B cell (primary cell): ENCODE measurements around the gene KCNA3. TPM values are rescaled to one million over a fixed set of nuclear protein-coding genes. Genes with fewer than 3 reads are reported as not detected.

Experiments
- ATAC-seq: fragments of 200-7000 bp; cut with Tn5 transposase; one replicate; pipeline ENCODE4 v1.10.0; 2021; ENCODE audit warnings: low read depth, mild to moderate bottlenecking, moderate number of reproducible peaks, moderate library complexity
- CTCF ChIA-PET: fragments of 350-600 bp; sonication (Branson Sonifier 250); formaldehyde crosslinking; loops from one replicate; lab custom pipeline; 2021; ENCODE audit warnings: antibody characterized with exemption, inconsistent platforms; lab: Charles Lee
- POLR2A ChIA-PET: fragments of 350-600 bp; sonication (Branson Sonifier 250); formaldehyde crosslinking; loops from one replicate; lab custom pipeline; 2021; ENCODE audit warnings: antibody characterized with exemption; lab: Charles Lee
- DNase-seq: peaks from one replicate; pipeline ENCODE4 v3.0.0; 2013
- H2AFZ ChIP-seq: 2 replicates; pipeline ENCODE4 v1.6.1; 2012; ENCODE audit warnings: mild to moderate bottlenecking, low read depth, low read length; ENCODE audit not compliant: insufficient read depth, poor library complexity, severe bottlenecking
- H3K27ac ChIP-seq, 2 donors: 1 replicate in 1 of 2; 2 replicates in 1 of 2; pipeline ENCODE4 v1.5.1; 2012 to 2013; ENCODE audit warnings: low read length in 2 of 2, mild to moderate bottlenecking in 2 of 2, moderate library complexity in 1 of 2
- H3K27me3 ChIP-seq, 4 experiments: fragments of 200-600 bp in 1 of 4; sonication (generic) in 1 of 4; replicated peaks in 1 of 4; 1 replicate in 2 of 4; 2 replicates in 2 of 4; pipeline versions ENCODE4 v1.6.1 to v1.7.0; 2013 to 2016; ENCODE audit warnings: low read length in 3 of 4, mild to moderate bottlenecking in 2 of 4, mixed read lengths in 1 of 4, moderate library complexity in 1 of 4; ENCODE audit not compliant: insufficient read depth in 4 of 4, control insufficient read depth in 3 of 4; ENCODE audit errors: control extremely low read depth in 1 of 4
- H3K36me3 ChIP-seq, 2 experiments: replicated peaks in 1 of 2; 1 replicate in 1 of 2; 2 replicates in 1 of 2; pipeline versions ENCODE4 v1.6.1 to v1.7.1; 2013; ENCODE audit warnings: low read length in 1 of 2; ENCODE audit not compliant: insufficient read depth in 2 of 2, control insufficient read depth in 1 of 2; ENCODE audit errors: control extremely low read depth in 1 of 2, extremely low read depth in 1 of 2
- H3K4me1 ChIP-seq, 2 donors: fragments of 200-600 bp in 1 of 2; sonication (generic) in 1 of 2; 1 replicate in 1 of 2; 2 replicates in 1 of 2; pipeline versions ENCODE4 v1.5.1 to v1.6.1; 2013 to 2017; ENCODE audit warnings: low read length in 2 of 2; ENCODE audit not compliant: control insufficient read depth in 2 of 2, insufficient read depth in 2 of 2
- H3K4me2 ChIP-seq: replicated peaks from 2 replicates; pipeline ENCODE3; 2012; ENCODE audit warnings: mild to moderate bottlenecking, low read depth, low read length; ENCODE audit not compliant: poor library complexity, severe bottlenecking
- H3K4me3 ChIP-seq, 5 experiments: fragments of 200-600 bp in 1 of 5; sonication (generic) in 1 of 5; 1 replicate in 3 of 5; 2 replicates in 2 of 5; pipeline versions ENCODE4 v1.5.1 to v1.7.0; 2011 to 2016; ENCODE audit warnings: low read length in 4 of 5, mild to moderate bottlenecking in 4 of 5, low read depth in 2 of 5, control low read depth in 1 of 5, moderate library complexity in 1 of 5; ENCODE audit not compliant: insufficient read depth in 1 of 5; ENCODE audit errors: control extremely low read depth in 1 of 5, extremely low read depth in 1 of 5
- H3K79me2 ChIP-seq: fragments of 200-600 bp; sonication (generic); one replicate; pipeline ENCODE4 v1.6.0; 2016; ENCODE audit warnings: low read length; ENCODE audit not compliant: control insufficient read depth, insufficient read depth
- H3K9ac ChIP-seq: fragments of 200-600 bp; sonication (generic); 2 replicates; pipeline ENCODE4 v1.6.1; 2017; ENCODE audit warnings: mild to moderate bottlenecking, low read length, moderate library complexity
- H3K9me3 ChIP-seq, 3 donors: one replicate each; pipeline versions ENCODE4 v1.6.1 to v1.7.1; 2013; ENCODE audit warnings: low read length in 2 of 3; ENCODE audit not compliant: control insufficient read depth in 2 of 3, insufficient read depth in 1 of 3; ENCODE audit errors: control extremely low read depth in 1 of 3
- H4K20me1 ChIP-seq: 2 replicates; pipeline ENCODE4 v1.6.0; 2012; ENCODE audit warnings: mild to moderate bottlenecking, low read length; ENCODE audit not compliant: insufficient read depth, control insufficient read depth, poor library complexity, severe bottlenecking
- H3K27ac Mint-ChIP-seq: one replicate; pipeline ENCODE4 v1.8.0; 2021; ENCODE audit warnings: mixed read lengths
- H3K27me3 Mint-ChIP-seq: one replicate; pipeline ENCODE4 v1.8.0; 2021; ENCODE audit warnings: mixed read lengths
- H3K4me1 Mint-ChIP-seq: one replicate; pipeline ENCODE4 v1.8.0; 2021; ENCODE audit warnings: mixed read lengths
- H3K4me3 Mint-ChIP-seq: one replicate; pipeline ENCODE4 v1.8.0; 2021; ENCODE audit warnings: mixed read lengths
- H3K9me3 Mint-ChIP-seq: one replicate; pipeline ENCODE4 v1.8.0; 2022; ENCODE audit warnings: mixed read lengths; ENCODE audit not compliant: insufficient read depth
- EZH2 ChIP-seq: IDR thresholded peaks from 2 replicates; pipeline ENCODE4 v1.6.1; 2012; ENCODE audit warnings: borderline replicate concordance, low read depth, mild to moderate bottlenecking, moderate library complexity, low read length; ENCODE audit not compliant: insufficient read depth, poor library complexity, severe bottlenecking
- WGBS: methylation state at CpG from one replicate; pipeline ENCODE4 v1.1.5; 2013; ENCODE audit warnings: missing lambda C conversion rate; ENCODE audit not compliant: insufficient coverage; 5-methylcytosine and 5-hydroxymethylcytosine counted together
- intact Hi-C: fragments of 100-400 bp; cut with micrococcal nuclease; formaldehyde crosslinking; loops from one replicate; pipeline ENCODE4 v1.10.0; 2022
- polyA plus RNA-seq: library from polyadenylated mRNA; depleted of rRNA; stranded (reverse); fragments of >200 nt; gene quantifications from 2 replicates; pipeline ENCODE4 v1.2.3, GENCODE V29; 2012
- total RNA-seq, 2 donors: library from RNA; stranded (reverse); fragments of 120-200 nt in 1 of 2; gene quantifications; 1 replicate in 1 of 2; 2 replicates in 1 of 2; pipeline versions ENCODE4 v1.2.3 to v1.2.4, GENCODE V29; 2013 to 2022
- TF ChIP-seq, protein P1 (sequence below): fragments of 200-600 bp; IDR thresholded peaks from one replicate; pipeline ENCODE4 v1.8.0; 2022; ENCODE audit warnings: antibody characterized with exemption, mild to moderate bottlenecking

KCNA3 gene
- total and polyA plus RNA-seq, 2 donors (not counting 1 experiment from before 2014, with no cell fraction given) = 17.5 to 60.0 TPM

- POLR2A ChIA-PET = no interaction called here
Observed at GRCh38 chr1:110700767-110701166, 26.0 kb upstream of the KCNA3 start.

DNA sequence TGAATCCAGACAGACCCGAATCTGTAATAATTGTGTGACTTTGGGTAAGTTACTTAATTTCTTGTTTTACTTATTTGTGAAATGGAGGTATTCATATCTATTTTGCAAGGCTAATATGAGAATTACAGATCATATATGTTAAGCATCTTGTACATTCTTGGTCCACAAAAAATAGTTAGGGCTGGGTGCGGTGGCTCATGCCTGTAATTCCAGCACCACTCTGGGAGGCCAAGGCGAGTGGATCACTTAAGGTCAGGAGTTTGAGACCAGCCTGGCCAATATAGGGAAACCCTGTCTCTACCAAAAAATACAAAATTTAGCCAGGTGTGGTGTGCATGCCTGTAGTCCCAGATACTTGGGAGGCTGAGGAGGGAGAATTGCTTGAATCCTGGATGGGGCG, 22.9 kb upstream of the KCNA3 start:
- Histone ChIP-seq H3K4me1 (no peaks in the 10 kb centered on the region), H3K36me3 (no peaks in the 10 kb centered on the region), H3K4me2 (no peak overlapping the region), H3K9me3 (peaks cover 0 to 3% (median 0%) of the 10 kb centered on the region in 3 donors), H3K9ac (no peak overlapping the region), H3K27ac (no peak overlapping the region), H3K79me2 (no peaks in the 10 kb centered on the region), H3K27me3 (no peaks in the 10 kb centered on the region), H4K20me1 (no peaks in the 10 kb centered on the region), H3K4me3 (no peak overlapping the region), H2AFZ (no peak overlapping the region)
- DNase-seq = no peak
- TF ChIP-seq EZH2 = no peak
- TF ChIP-seq, protein P1, sequence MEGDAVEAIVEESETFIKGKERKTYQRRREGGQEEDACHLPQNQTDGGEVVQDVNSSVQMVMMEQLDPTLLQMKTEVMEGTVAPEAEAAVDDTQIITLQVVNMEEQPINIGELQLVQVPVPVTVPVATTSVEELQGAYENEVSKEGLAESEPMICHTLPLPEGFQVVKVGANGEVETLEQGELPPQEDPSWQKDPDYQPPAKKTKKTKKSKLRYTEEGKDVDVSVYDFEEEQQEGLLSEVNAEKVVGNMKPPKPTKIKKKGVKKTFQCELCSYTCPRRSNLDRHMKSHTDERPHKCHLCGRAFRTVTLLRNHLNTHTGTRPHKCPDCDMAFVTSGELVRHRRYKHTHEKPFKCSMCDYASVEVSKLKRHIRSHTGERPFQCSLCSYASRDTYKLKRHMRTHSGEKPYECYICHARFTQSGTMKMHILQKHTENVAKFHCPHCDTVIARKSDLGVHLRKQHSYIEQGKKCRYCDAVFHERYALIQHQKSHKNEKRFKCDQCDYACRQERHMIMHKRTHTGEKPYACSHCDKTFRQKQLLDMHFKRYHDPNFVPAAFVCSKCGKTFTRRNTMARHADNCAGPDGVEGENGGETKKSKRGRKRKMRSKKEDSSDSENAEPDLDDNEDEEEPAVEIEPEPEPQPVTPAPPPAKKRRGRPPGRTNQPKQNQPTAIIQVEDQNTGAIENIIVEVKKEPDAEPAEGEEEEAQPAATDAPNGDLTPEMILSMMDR = no peak
- 100% methylated on average over 1 of the region's 4 CpGs for WGBS
- ATAC-seq = no peak
- no peaks in the 10 kb centered on the region for H3K9me3 Mint-ChIP-seq
- POLR2A ChIA-PET = no interaction called here
- no peak overlapping the region for H3K27ac Mint-ChIP-seq
- CTCF ChIA-PET = interaction anchor here (1.1 to 1.6 kb wide), 2 partner anchors 21 to 68 kb away, joined by 3 to 5 read pairs; no protein-coding TSS in a partner anchor
- intact Hi-C loops = no loop called here
- no peak overlapping the region for H3K4me3 Mint-ChIP-seq
- H3K4me1 Mint-ChIP-seq = peaks cover 1% of the 10 kb centered on the region
- no peaks in the 10 kb centered on the region for H3K27me3 Mint-ChIP-seq

More at GRCh38 chr1:110700767-110701166, 26.0 kb upstream of the KCNA3 start:
- H2AFZ ChIP-seq = no peak overlapping the region
- Mint-ChIP-seq H3K27ac (no peak overlapping the region), H3K27me3 (peaks cover under 1% of the 10 kb centered on the region), H3K9me3 (no peaks in the 10 kb centered on the region), H3K4me1 (peaks cover 1% of the 10 kb centered on the region), H3K4me3 (no peak overlapping the region)
- no peaks in the 10 kb centered on the region for H4K20me1 ChIP-seq
- TF ChIP-seq EZH2 = no peak
- TF ChIP-seq, protein P1 = no peak
- no peak overlapping the region for H3K4me2 ChIP-seq
- H3K4me3 ChIP-seq = no peak overlapping the region
- intact Hi-C loops = no loop called here
- no peaks in the 10 kb centered on the region for H3K36me3 ChIP-seq
- H3K27me3 ChIP-seq = no peaks in the 10 kb centered on the region
- no peak overlapping the region for H3K9ac ChIP-seq
- ATAC-seq (no peak), DNase-seq (no peak)
- peaks cover 0 to 3% (median 0%) of the 10 kb centered on the region in 3 donors for H3K9me3 ChIP-seq
- H3K79me2 ChIP-seq = no peaks in the 10 kb centered on the region
- WGBS = 96% methylated on average over 2 of the region's 2 CpGs
- CTCF ChIA-PET = interaction anchor here (0.7 kb wide), 1 partner anchor 509 kb away, joined by 3 read pairs; no protein-coding TSS in a partner anchor
- no peak overlapping the region for H3K27ac ChIP-seq
- H3K4me1 ChIP-seq = no peaks in the 10 kb centered on the region
